HepG2 (cell line): ENCODE results near the gene ACADVL. TPM values are rescaled to one million over a fixed set of nuclear protein-coding genes. Genes with fewer than 3 reads are reported as not detected.
A peak's percentile ranks its signal among the peaks of the same experiment; 100 is the strongest.

Experiments used
- DMTF1 ChIP-seq: sonication (generic); formaldehyde crosslinking; IDR thresholded peaks from 2 replicates; pipeline ENCODE4 v1.4.0; 2020; ENCODE audit warnings: mild to moderate bottlenecking, missing genetic modification reagents
- HIVEP1 ChIP-seq: sonication (generic); formaldehyde crosslinking; IDR thresholded peaks from 2 replicates; pipeline ENCODE4 v1.4.0; 2020; ENCODE audit warnings: mild to moderate bottlenecking, missing genetic modification reagents
- MAX ChIP-seq: IDR thresholded peaks from 2 replicates; pipeline ENCODE4 v1.6.1; 2012; ENCODE audit warnings: inconsistent platforms
- MZF1 ChIP-seq: sonication (generic); formaldehyde crosslinking; IDR thresholded peaks from 2 replicates; pipeline ENCODE4 v1.8.1; 2023; ENCODE audit warnings: mild to moderate bottlenecking, missing genetic modification reagents, borderline replicate concordance
- NCOA2 ChIP-seq: sonication (generic); formaldehyde crosslinking; IDR thresholded peaks from 2 replicates; pipeline ENCODE4 v1.8.0; 2022; ENCODE audit warnings: inconsistent platforms
- NFYB ChIP-seq: sonication (generic); formaldehyde crosslinking; IDR thresholded peaks from 2 replicates; pipeline ENCODE4 v1.4.0; 2020; ENCODE audit warnings: missing genetic modification reagents
- SRSF4 ChIP-seq: fragments of 200-400 bp; formaldehyde crosslinking; IDR thresholded peaks from one replicate; pipeline ENCODE4 v1.6.1; 2018; ENCODE audit warnings: mild to moderate bottlenecking, low read depth, low read length, moderate library complexity; ENCODE audit not compliant: poor library complexity, severe bottlenecking
- TAF15 ChIP-seq: fragments of 200-400 bp; formaldehyde crosslinking; IDR thresholded peaks from one replicate; pipeline ENCODE4 v1.6.1; 2018; ENCODE audit warnings: mild to moderate bottlenecking, low read depth, low read length; ENCODE audit not compliant: poor library complexity, severe bottlenecking
- THYN1 ChIP-seq: sonication (generic); formaldehyde crosslinking; IDR thresholded peaks from 2 replicates; pipeline ENCODE4 v1.8.1; 2023; ENCODE audit warnings: low read depth, mild to moderate bottlenecking, moderate library complexity, missing genetic modification reagents, borderline replicate concordance
- ZBTB3 ChIP-seq: sonication (generic); formaldehyde crosslinking; IDR thresholded peaks from 2 replicates; pipeline ENCODE4 v1.4.0; 2020; ENCODE audit warnings: low read depth, mild to moderate bottlenecking, moderate library complexity, missing genetic modification reagents, borderline replicate concordance
- ZFP36L1 ChIP-seq: sonication (generic); formaldehyde crosslinking; IDR thresholded peaks from 2 replicates; pipeline ENCODE4 v1.8.0; 2022; ENCODE audit warnings: mild to moderate bottlenecking, missing genetic modification reagents, moderate library complexity
- ZMYM4 ChIP-seq: sonication (generic); formaldehyde crosslinking; IDR thresholded peaks from 2 replicates; pipeline ENCODE4 v1.8.1; 2023; ENCODE audit warnings: mild to moderate bottlenecking, missing genetic modification reagents
- ZNF205 ChIP-seq: IDR thresholded peaks from 2 replicates; pipeline ENCODE4 v1.6.1; 2018; ENCODE audit warnings: missing biosample characterization, missing genetic modification reagents
- ZNF337 ChIP-seq: sonication (generic); formaldehyde crosslinking; IDR thresholded peaks from 2 replicates; pipeline ENCODE4 v1.5.1; 2020; ENCODE audit warnings: missing genetic modification reagents, low read depth, mild to moderate bottlenecking, borderline replicate concordance
- ZNF432 ChIP-seq: sonication (generic); formaldehyde crosslinking; IDR thresholded peaks from 2 replicates; pipeline ENCODE4 v1.5.0; 2020; ENCODE audit warnings: missing genetic modification reagents, mild to moderate bottlenecking, borderline replicate concordance
- ZNF441 ChIP-seq: sonication (generic); formaldehyde crosslinking; IDR thresholded peaks from 2 replicates; pipeline ENCODE4 v1.7.0; 2021; ENCODE audit warnings: missing genetic modification reagents, borderline replicate concordance
- ZNF574 ChIP-seq: sonication (generic); formaldehyde crosslinking; IDR thresholded peaks from 2 replicates; pipeline ENCODE4 v1.4.0; 2020; ENCODE audit warnings: missing genetic modification reagents
- ZNF766 ChIP-seq: sonication (generic); formaldehyde crosslinking; IDR thresholded peaks from 2 replicates; pipeline ENCODE4 v1.5.0; 2020; ENCODE audit warnings: missing genetic modification reagents, borderline replicate concordance
- ZNF776 ChIP-seq: sonication (generic); formaldehyde crosslinking; IDR thresholded peaks from 2 replicates; pipeline ENCODE4 v1.4.0; 2020; ENCODE audit warnings: mild to moderate bottlenecking, missing genetic modification reagents
- ZSCAN21 ChIP-seq: sonication (generic); formaldehyde crosslinking; IDR thresholded peaks from 2 replicates; pipeline ENCODE4 v1.8.0; 2022; ENCODE audit warnings: mild to moderate bottlenecking, missing genetic modification reagents, moderate library complexity, borderline replicate concordance
- polyA plus RNA-seq, 8 experiments: library from polyadenylated mRNA; depleted of rRNA in 3 of 8; stranded (reverse) in 7 of 8; unstranded in 1 of 8; fragments of >200 nt; fragmentation: Illumina TruSeq in 4 of 8; extraction: Trizol in 4 of 8; gene quantifications; 2 replicates each; pipeline versions ENCODE4 v1.2.1 to v1.2.3, GENCODE V29; 2011 to 2016; ENCODE audit warnings: low read depth in 4 of 8, missing spikeins in 1 of 8, mixed read lengths in 1 of 8; ENCODE audit not compliant: insufficient read depth in 1 of 8
- total RNA-seq, 5 experiments: library from RNA; depleted of rRNA; stranded (reverse); fragments of >200 nt; fragmentation: Illumina TruSeq; extraction: Trizol; gene quantifications; 2 replicates each; pipeline ENCODE4 v1.2.3, GENCODE V29; 2016; ENCODE audit warnings: low read depth in 1 of 5

The ACADVL gene
- total and polyA plus RNA-seq, 2 of the 13 experiments (the other 11 are each of a cell fraction or from before 2014, with no cell fraction given): 219 to 412 TPM

- TF ChIP-seq MZF1 (CRISPR knock-in tag) (no peak), ZSCAN21 (CRISPR knock-in tag) (peak; percentile 81; the same call in 1 of the 2 replicates), ZNF205 (peak; percentile 79; the same call in 1 of the 2 replicates), ZFP36L1 (CRISPR knock-in tag) (no peak), ZNF441 (CRISPR knock-in tag) (peak; percentile 44; the same call in 1 of the 2 replicates), ZNF776 (CRISPR knock-in tag) (peak; percentile 73; the same call in 1 of the 2 replicates), ZNF766 (no peak), SRSF4 (no peak), DMTF1 (CRISPR knock-in tag) (no peak), MAX (peak; percentile 49), THYN1 (CRISPR knock-in tag) (no peak), ZNF574 (CRISPR knock-in tag) (peak; percentile 89), ZBTB3 (CRISPR knock-in tag) (no peak), NCOA2 (CRISPR knock-in tag) (peak; percentile 91), ZMYM4 (CRISPR knock-in tag) (no peak; the same call in 1 of the 2 replicates), TAF15 (no peak), ZNF337 (CRISPR knock-in tag) (no peak), HIVEP1 (CRISPR knock-in tag) (peak; percentile 61), ZNF432 (no peak), NFYB (peak; percentile 21; the same call in 1 of the 2 replicates)
These were observed 40.2 kb upstream of the ACADVL start, which contains the start of gene ASGR1 (continued) for GRCh38 chr17:7179317-7180254.
